ENCODE measurements around the gene CAMK2G. TPM values are rescaled to one million over a fixed set of nuclear protein-coding genes. Genes with fewer than 3 reads are reported as not detected.

Gene CAMK2G
- total RNA-seq, 3 donors from 2014 or later (not counting 1 experiment from before 2014, with no cell fraction given): 53.6 to 73.8 (median 62.3) TPM

DNA sequence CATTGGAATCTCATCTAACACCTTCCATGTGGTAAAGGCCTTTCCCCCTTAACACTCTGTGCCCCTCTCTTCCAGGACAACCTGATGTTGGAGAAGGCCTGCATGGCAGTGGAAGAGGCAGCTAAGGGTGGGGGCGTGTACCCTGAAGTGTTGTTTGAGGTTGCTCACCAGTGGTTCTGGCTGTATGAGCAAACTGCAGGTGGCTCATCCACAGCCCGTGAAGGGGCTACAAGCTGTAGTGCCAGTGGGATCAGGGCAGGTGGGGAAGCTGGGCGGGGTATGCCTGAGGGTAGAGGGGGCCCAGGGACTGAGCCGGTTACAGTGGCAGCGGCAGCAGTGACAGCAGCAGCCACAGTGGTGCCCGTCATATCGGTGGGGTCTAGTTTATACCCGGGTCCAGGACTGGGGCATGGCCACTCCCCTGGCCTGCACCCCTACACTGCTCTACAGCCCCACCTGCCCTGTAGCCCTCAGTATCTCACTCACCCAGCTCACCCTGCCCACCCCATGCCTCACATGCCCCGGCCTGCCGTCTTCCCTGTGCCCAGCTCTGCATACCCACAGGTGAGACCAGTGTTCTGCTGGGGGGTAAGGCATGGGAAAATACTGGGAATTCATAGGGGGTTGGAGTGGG lies 75.3 kb downstream of the CAMK2G start:
- H3K4me3 ChIP-seq (ENCODE audit: low read length): no peak overlapping the region
- intact Hi-C loops (cut with micrococcal nuclease): no loop called here
- H3K36me3 ChIP-seq (ENCODE audit: control insufficient read depth, insufficient read depth, low read length): peaks cover 92% of the 10 kb centered on the region
- H3K9me3 ChIP-seq (ENCODE audit: control insufficient read depth, insufficient read depth, low read length): no peaks in the 10 kb centered on the region
- no peaks in the 10 kb centered on the region for H3K27me3 ChIP-seq (ENCODE audit: control insufficient read depth, insufficient read depth, low read length)
- Mint-ChIP-seq H3K4me1 (peaks cover 0 to 13% of the 10 kb centered on the region in 2 donors), H3K4me3 (no peak overlapping the region), H3K36me3 (peaks cover 11% of the 10 kb centered on the region), H3K9me3 (no peaks in the 10 kb centered on the region), H3K27ac (peak overlapping the region in 1 of 2 donors; percentile 51), H3K27me3 (ENCODE audit: low read depth in 2 of 2) (no peaks in the 10 kb centered on the region)
- 91% methylated on average over 9 of the region's 10 CpGs for WGBS (ENCODE audit: insufficient coverage)
- peaks cover 6% of the 10 kb centered on the region for H3K4me1 ChIP-seq (ENCODE audit: control insufficient read depth, insufficient read depth, low read length)
- TF ChIP-seq, protein P1, sequence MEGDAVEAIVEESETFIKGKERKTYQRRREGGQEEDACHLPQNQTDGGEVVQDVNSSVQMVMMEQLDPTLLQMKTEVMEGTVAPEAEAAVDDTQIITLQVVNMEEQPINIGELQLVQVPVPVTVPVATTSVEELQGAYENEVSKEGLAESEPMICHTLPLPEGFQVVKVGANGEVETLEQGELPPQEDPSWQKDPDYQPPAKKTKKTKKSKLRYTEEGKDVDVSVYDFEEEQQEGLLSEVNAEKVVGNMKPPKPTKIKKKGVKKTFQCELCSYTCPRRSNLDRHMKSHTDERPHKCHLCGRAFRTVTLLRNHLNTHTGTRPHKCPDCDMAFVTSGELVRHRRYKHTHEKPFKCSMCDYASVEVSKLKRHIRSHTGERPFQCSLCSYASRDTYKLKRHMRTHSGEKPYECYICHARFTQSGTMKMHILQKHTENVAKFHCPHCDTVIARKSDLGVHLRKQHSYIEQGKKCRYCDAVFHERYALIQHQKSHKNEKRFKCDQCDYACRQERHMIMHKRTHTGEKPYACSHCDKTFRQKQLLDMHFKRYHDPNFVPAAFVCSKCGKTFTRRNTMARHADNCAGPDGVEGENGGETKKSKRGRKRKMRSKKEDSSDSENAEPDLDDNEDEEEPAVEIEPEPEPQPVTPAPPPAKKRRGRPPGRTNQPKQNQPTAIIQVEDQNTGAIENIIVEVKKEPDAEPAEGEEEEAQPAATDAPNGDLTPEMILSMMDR (IDR thresholded peaks at IDR 0.05): no peak
- H3K27ac ChIP-seq (ENCODE audit: low read length): no peak overlapping the region
- peak in 1 of 3 donors; percentile 11 for ATAC-seq
- no peak for DNase-seq

DNA sequence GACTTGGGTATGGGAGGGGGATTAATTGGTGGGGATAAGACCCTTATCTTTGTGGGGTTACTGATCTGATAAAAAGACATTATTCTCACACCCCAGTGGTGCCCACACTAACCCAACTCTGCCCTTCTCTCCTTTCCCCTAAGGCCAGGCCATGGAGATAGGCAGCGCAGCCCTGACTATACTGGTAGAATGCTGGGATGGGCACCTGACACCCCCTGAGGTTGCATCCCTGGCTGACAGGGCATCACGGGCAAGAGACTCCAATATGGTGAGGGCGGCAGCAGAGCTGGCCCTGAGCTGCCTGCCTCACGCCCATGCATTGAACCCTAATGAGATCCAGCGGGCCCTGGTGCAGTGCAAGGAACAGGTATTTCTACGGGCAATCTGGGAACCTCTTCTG lies 76.3 kb downstream of the CAMK2G start:
- TF ChIP-seq, protein P1 (IDR thresholded peaks at IDR 0.05): no peak
- Histone ChIP-seq H3K9me3 (ENCODE audit: control insufficient read depth, insufficient read depth, low read length) (no peaks in the 10 kb centered on the region), H3K36me3 (ENCODE audit: control insufficient read depth, insufficient read depth, low read length) (peaks cover 92% of the 10 kb centered on the region), H3K27me3 (ENCODE audit: control insufficient read depth, insufficient read depth, low read length) (no peaks in the 10 kb centered on the region), H3K4me1 (ENCODE audit: control insufficient read depth, insufficient read depth, low read length) (no peaks in the 10 kb centered on the region), H3K4me3 (ENCODE audit: low read length) (no peak overlapping the region), H3K27ac (ENCODE audit: low read length) (no peak overlapping the region)
- no peaks in the 10 kb centered on the region for H3K27me3 Mint-ChIP-seq (ENCODE audit: low read depth in 2 of 2)
- peak overlapping the region; percentile 16 to 26 for H3K27ac Mint-ChIP-seq
- DNase-seq (no peak), ATAC-seq (no peak)
- peaks cover 11% of the 10 kb centered on the region for H3K36me3 Mint-ChIP-seq
- WGBS (ENCODE audit: insufficient coverage): 92% methylated on average over 6 of the region's 6 CpGs
- intact Hi-C loops (cut with micrococcal nuclease): no loop called here
- H3K9me3 Mint-ChIP-seq: no peaks in the 10 kb centered on the region
- H3K4me1 Mint-ChIP-seq: peaks cover 4 to 7% of the 10 kb centered on the region in 2 donors
- no peak overlapping the region for H3K4me3 Mint-ChIP-seq

DNA sequence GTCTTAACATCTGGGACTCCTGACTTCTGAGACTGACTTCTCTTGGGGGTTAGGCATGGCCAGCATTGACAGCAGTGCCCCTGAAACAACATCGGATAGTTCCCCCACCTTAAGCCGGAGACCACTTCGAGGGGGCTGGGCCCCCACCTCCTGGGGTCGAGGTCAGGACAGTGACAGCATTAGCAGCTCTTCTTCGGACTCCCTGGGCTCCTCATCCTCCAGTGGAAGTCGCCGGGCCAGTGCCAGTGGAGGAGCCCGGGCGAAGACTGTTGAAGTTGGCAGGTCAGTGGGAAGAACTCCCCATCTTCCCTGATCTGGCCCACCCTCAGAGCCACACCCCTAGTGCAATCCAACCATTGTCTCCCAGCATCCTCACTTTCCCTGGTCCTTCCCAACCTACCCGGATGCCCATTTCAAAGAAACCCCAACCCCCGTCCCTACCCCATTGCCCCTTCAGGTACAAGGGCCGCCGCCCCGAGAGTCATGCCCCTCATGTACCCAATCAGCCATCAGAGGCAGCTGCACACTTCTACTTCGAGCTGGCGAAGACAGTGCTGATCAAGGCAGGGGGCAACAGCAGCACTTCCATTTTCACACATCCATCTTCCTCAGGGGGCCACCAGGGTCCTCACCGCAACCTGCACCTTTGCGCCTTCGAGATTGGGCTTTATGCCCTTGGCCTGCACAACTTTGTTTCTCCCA lies 76.9 kb downstream of the CAMK2G start:
- Histone ChIP-seq H3K9me3 (ENCODE audit: control insufficient read depth, insufficient read depth, low read length) (no peaks in the 10 kb centered on the region), H3K4me1 (ENCODE audit: control insufficient read depth, insufficient read depth, low read length) (no peaks in the 10 kb centered on the region), H3K4me3 (ENCODE audit: low read length) (no peak overlapping the region), H3K27ac (ENCODE audit: low read length) (no peak overlapping the region), H3K27me3 (ENCODE audit: control insufficient read depth, insufficient read depth, low read length) (no peaks in the 10 kb centered on the region), H3K36me3 (ENCODE audit: control insufficient read depth, insufficient read depth, low read length) (peaks cover 92% of the 10 kb centered on the region)
- ATAC-seq (no peak), DNase-seq (no peak)
- Mint-ChIP-seq H3K27ac (peak overlapping the region; percentile 16 to 26), H3K4me3 (no peak overlapping the region), H3K4me1 (peaks cover 5 to 6% of the 10 kb centered on the region in 2 donors), H3K27me3 (ENCODE audit: low read depth in 2 of 2) (no peaks in the 10 kb centered on the region), H3K9me3 (no peaks in the 10 kb centered on the region), H3K36me3 (peaks cover 5% of the 10 kb centered on the region)
- intact Hi-C loops (cut with micrococcal nuclease): no loop called here
- 96% methylated on average over 19 of the region's 19 CpGs for WGBS (ENCODE audit: insufficient coverage)
- TF ChIP-seq, protein P1 (IDR thresholded peaks at IDR 0.05): no peak
